A673 (cell line): ENCODE measurements around the gene ATF6. TPM values are rescaled to one million over a fixed set of nuclear protein-coding genes. Genes with fewer than 3 reads are reported as not detected.

Experiments used
- BruUV-seq: library from RNA; stranded (reverse); fragments of 400-500 nt; replicated peaks from 2 replicates; lab custom pipeline; 2021; lab: Mats Ljungman, UMichigan
- CTCF ChIA-PET: fragments of 300-600 bp; sonication (Branson Sonifier 250); formaldehyde crosslinking; loops from one replicate; lab custom pipeline; 2022; ENCODE audit warnings: antibody characterized with exemption; lab: Charles Lee
- POLR2A ChIA-PET: fragments of 300-600 bp; sonication (Branson Sonifier 250); formaldehyde crosslinking; loops from one replicate; lab custom pipeline; 2022; ENCODE audit warnings: antibody characterized with exemption; ENCODE audit not compliant: low non-redundant PET; lab: Charles Lee
- DNase-seq: peaks from one replicate; pipeline ENCODE4 v3.0.0-alpha.2; 2015; ENCODE audit warnings: low spot score
- H3K27ac ChIP-seq: fragments of 200-600 bp; sonication (generic); 2 replicates; pipeline ENCODE4 v1.5.1; 2016; ENCODE audit warnings: mixed run types, low read depth, mild to moderate bottlenecking, mixed read lengths, antibody characterized with exemption, low read length; ENCODE audit not compliant: poor library complexity, severe bottlenecking
- H3K27me3 ChIP-seq: fragments of 200-600 bp; sonication (generic); replicated peaks from 2 replicates; pipeline ENCODE4 v1.6.1; 2017; ENCODE audit warnings: mixed run types, low read depth, mild to moderate bottlenecking, mixed read lengths, antibody characterized with exemption, low read length; ENCODE audit not compliant: insufficient read depth, poor library complexity
- H3K36me3 ChIP-seq: fragments of 200-600 bp; sonication (generic); 2 replicates; pipeline ENCODE4 v1.6.1; 2016; ENCODE audit warnings: mixed run types, mild to moderate bottlenecking, mixed read lengths, antibody characterized with exemption, low read length; ENCODE audit not compliant: insufficient read depth, poor library complexity, severe bottlenecking
- H3K4me1 ChIP-seq: fragments of 200-600 bp; sonication (generic); 2 replicates; pipeline ENCODE4 v1.6.1; 2017; ENCODE audit warnings: mixed run types, mild to moderate bottlenecking, mixed read lengths, antibody characterized with exemption, low read length; ENCODE audit not compliant: insufficient read depth, poor library complexity, severe bottlenecking
- H3K4me3 ChIP-seq: fragments of 200-600 bp; sonication (generic); 2 replicates; pipeline ENCODE4 v1.5.1; 2016; ENCODE audit warnings: low read depth, mixed run types, mild to moderate bottlenecking, mixed read lengths, low read length; ENCODE audit not compliant: poor library complexity, severe bottlenecking
- H3K9me3 ChIP-seq: fragments of 200-600 bp; sonication (generic); 2 replicates; pipeline ENCODE4 v1.6.1; 2016; ENCODE audit warnings: mixed run types, low read depth, mild to moderate bottlenecking, mixed read lengths, antibody characterized with exemption, low read length; ENCODE audit not compliant: poor library complexity, severe bottlenecking
- EZH2 ChIP-seq: fragments of 200-600 bp; sonication (generic); IDR thresholded peaks from 2 replicates; pipeline ENCODE4 v1.6.1; 2017; ENCODE audit warnings: borderline replicate concordance, low read depth, mild to moderate bottlenecking, mixed read lengths, antibody characterized with exemption, low read length; ENCODE audit not compliant: poor library complexity, severe bottlenecking
- intact Hi-C: fragments of 100-400 bp; cut with micrococcal nuclease; formaldehyde crosslinking; loops from one replicate; pipeline ENCODE4 v1.10.0; 2022; ENCODE audit not compliant: unreplicated experiment
- total RNA-seq: library from RNA; stranded (reverse); gene quantifications from 2 replicates; pipeline ENCODE4 v1.2.3, GENCODE V29; 2021
- TF ChIP-seq, protein P1 (sequence below): fragments of 300-800, 200-600 bp; sonication (generic); conservative IDR thresholded peaks from 2 replicates; pipeline ENCODE4 v1.5.1; 2017; ENCODE audit warnings: low read depth, mild to moderate bottlenecking, antibody characterized with exemption, low read length, moderate library complexity, mixed read lengths

The ATF6 gene
- total RNA-seq, 1 experiment from 2014 or later: 21.8 TPM

DNA sequence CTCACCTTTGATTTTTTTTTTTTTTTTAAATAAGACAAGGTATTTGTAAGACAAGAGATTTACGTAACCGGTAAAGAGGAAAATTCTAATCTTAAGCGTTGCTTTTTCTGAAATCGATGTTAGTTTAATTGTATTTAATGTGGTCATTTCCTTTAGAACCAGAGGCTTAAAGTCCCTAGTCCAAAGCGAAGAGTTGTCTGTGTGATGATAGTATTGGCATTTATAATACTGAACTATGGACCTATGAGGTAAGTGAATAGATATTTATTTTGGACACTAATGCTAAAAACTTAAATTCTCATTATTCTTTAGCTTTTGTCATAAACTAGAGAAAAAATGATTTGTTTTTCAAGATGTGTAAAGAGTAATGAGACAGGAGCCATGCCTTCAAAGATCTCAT is 54.8 kb downstream of the ATF6 start:
- no peaks in the 10 kb centered on the region for H3K36me3 ChIP-seq
- no peak for DNase-seq
- H3K27me3 ChIP-seq: no peaks in the 10 kb centered on the region
- no peaks in the 10 kb centered on the region for H3K9me3 ChIP-seq
- no peak for TF ChIP-seq EZH2
- TF ChIP-seq, protein P1, sequence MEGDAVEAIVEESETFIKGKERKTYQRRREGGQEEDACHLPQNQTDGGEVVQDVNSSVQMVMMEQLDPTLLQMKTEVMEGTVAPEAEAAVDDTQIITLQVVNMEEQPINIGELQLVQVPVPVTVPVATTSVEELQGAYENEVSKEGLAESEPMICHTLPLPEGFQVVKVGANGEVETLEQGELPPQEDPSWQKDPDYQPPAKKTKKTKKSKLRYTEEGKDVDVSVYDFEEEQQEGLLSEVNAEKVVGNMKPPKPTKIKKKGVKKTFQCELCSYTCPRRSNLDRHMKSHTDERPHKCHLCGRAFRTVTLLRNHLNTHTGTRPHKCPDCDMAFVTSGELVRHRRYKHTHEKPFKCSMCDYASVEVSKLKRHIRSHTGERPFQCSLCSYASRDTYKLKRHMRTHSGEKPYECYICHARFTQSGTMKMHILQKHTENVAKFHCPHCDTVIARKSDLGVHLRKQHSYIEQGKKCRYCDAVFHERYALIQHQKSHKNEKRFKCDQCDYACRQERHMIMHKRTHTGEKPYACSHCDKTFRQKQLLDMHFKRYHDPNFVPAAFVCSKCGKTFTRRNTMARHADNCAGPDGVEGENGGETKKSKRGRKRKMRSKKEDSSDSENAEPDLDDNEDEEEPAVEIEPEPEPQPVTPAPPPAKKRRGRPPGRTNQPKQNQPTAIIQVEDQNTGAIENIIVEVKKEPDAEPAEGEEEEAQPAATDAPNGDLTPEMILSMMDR: no peak
- H3K4me3 ChIP-seq: no peak overlapping the region
- no peak overlapping the region for H3K27ac ChIP-seq
- BruUV-seq: no TSS peak
- intact Hi-C loops: no loop called here
- peaks cover 16% of the 10 kb centered on the region for H3K4me1 ChIP-seq
- POLR2A ChIA-PET: no interaction called here
- CTCF ChIA-PET: no interaction called here

DNA sequence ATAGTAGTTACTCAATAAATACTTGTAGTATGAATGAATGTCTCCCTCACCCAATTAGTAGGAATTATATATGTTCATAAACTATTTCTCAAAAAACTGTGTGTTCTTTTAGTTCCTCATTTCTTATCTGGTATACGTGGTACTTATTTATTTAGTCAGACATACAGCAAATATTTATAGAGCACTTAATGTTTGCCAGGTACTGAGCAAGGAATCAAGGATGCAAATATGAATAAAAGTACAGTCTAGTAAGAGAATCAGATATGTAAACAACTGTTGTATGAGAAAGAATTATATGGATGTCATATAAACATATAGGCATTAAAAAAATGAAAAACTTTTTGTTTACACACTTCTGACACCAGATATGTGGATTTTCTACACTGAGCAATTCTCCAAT is 58.5 kb downstream of the ATF6 start:
- no peaks in the 10 kb centered on the region for H3K36me3 ChIP-seq
- no peak overlapping the region for H3K27ac ChIP-seq
- intact Hi-C loops: no loop called here
- no peaks in the 10 kb centered on the region for H3K9me3 ChIP-seq
- DNase-seq: no peak
- POLR2A ChIA-PET: no interaction called here
- H3K27me3 ChIP-seq: no peaks in the 10 kb centered on the region
- BruUV-seq: no TSS peak
- H3K4me1 ChIP-seq: peaks cover 32% of the 10 kb centered on the region
- TF ChIP-seq EZH2: no peak
- CTCF ChIA-PET: no interaction called here
- H3K4me3 ChIP-seq: no peak overlapping the region

DNA sequence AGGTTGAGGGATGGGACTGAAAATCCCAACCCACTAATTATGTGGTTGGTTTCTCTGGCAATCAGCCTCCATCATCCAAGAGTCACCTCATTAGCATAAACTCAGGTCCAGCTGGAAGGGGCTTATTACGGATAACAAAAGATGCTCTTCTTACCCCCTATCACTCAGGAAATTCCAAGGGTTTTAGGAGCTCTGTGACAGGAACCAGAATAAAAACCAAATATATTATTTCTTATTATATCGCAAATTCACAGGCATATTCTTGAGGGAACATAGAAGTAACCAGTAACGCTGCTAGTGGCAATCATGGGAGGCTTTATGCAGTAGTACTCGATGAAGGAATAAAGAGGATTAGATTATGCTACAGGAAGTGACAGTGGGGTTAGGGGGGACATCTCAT is 59.7 kb downstream of the ATF6 start:
- TF ChIP-seq, protein P1: no peak
- no peak for TF ChIP-seq EZH2
- H3K9me3 ChIP-seq: no peaks in the 10 kb centered on the region
- no peak overlapping the region for H3K4me3 ChIP-seq
- peak overlapping the region; percentile 82 for H3K27ac ChIP-seq
- peaks cover 32% of the 10 kb centered on the region for H3K4me1 ChIP-seq
- intact Hi-C loops: no loop called here
- peak; percentile 92 for DNase-seq
- no TSS peak for BruUV-seq
- POLR2A ChIA-PET: no interaction called here
- H3K27me3 ChIP-seq: no peaks in the 10 kb centered on the region
- no peaks in the 10 kb centered on the region for H3K36me3 ChIP-seq
- CTCF ChIA-PET: interaction anchor here (0.6 kb wide), 1 partner anchor 519 kb away, joined by 6 read pairs; no protein-coding TSS in a partner anchor

DNA sequence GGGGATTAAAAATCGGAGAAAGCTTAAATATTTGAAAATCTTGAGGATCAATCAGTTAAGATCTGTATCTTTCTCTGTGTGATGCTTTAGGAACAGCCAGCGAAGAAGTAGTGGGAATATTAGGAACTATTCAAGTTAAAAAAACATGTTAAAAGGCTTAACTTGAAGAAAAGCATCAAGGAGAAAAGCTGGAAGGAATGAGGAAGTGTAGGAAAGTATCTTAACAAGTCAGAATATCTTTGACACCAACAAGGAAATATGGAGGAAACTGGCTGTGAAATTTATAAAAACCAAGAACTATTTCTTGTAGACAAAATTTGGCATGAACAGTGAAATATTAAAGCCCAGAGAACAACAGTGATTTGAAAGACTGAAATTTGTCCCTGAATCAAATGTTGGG is 60.4 kb downstream of the ATF6 start:
- no peak overlapping the region for H3K4me3 ChIP-seq
- intact Hi-C loops: no loop called here
- H3K9me3 ChIP-seq: no peaks in the 10 kb centered on the region
- BruUV-seq: no TSS peak
- H3K36me3 ChIP-seq: no peaks in the 10 kb centered on the region
- peaks cover 32% of the 10 kb centered on the region for H3K4me1 ChIP-seq
- H3K27ac ChIP-seq: peak overlapping the region; percentile 82
- CTCF ChIA-PET: no interaction called here
- POLR2A ChIA-PET: no interaction called here
- no peak for DNase-seq
- no peaks in the 10 kb centered on the region for H3K27me3 ChIP-seq
- TF ChIP-seq EZH2: no peak
- TF ChIP-seq, protein P1: no peak
